Neutrophil (primary cell): Measurements from ENCODE around the gene ZBTB16.

Source experiments
- H3K27ac ChIP-seq: fragments of 200-600 bp; sonication (generic); 2 replicates; pipeline ENCODE4 v1.5.1; 2016; ENCODE audit warnings: mild to moderate bottlenecking, moderate library complexity
- H3K27me3 ChIP-seq: fragments of 200-600 bp; sonication (generic); 2 replicates; pipeline ENCODE4 v1.6.0; 2016; ENCODE audit warnings: mild to moderate bottlenecking
- H3K36me3 ChIP-seq: fragments of 200-600 bp; sonication (generic); 2 replicates; pipeline ENCODE4 v1.5.1; 2017
- H3K4me1 ChIP-seq, 2 experiments: fragments of 200-600 bp in 1 of 2; sonication (generic) in 1 of 2; 1 replicate in 1 of 2; 2 replicates in 1 of 2; pipeline versions ENCODE4 v1.5.1 to v1.6.1; 2013 to 2016; ENCODE audit warnings: low read depth in 1 of 2, low read length in 1 of 2, mild to moderate bottlenecking in 1 of 2, moderate library complexity in 1 of 2; ENCODE audit not compliant: control insufficient read depth in 1 of 2, insufficient read depth in 1 of 2
- H3K4me3 ChIP-seq, 2 experiments: fragments of 200-600 bp in 1 of 2; sonication (generic) in 1 of 2; 1 replicate in 1 of 2; 2 replicates in 1 of 2; pipeline ENCODE4 v1.5.1; 2013 to 2016; ENCODE audit warnings: low read depth in 1 of 2, low read length in 1 of 2, mild to moderate bottlenecking in 1 of 2, moderate library complexity in 1 of 2
- H3K9me3 ChIP-seq: fragments of 200-600 bp; sonication (generic); 2 replicates; pipeline ENCODE4 v1.5.1; 2016
- TF ChIP-seq, protein P1 (sequence below): fragments of 200-600 bp; sonication (generic); IDR thresholded peaks from 2 replicates; pipeline ENCODE4 v1.5.1; 2016; ENCODE audit warnings: antibody characterized with exemption

Gene ZBTB16

DNA sequence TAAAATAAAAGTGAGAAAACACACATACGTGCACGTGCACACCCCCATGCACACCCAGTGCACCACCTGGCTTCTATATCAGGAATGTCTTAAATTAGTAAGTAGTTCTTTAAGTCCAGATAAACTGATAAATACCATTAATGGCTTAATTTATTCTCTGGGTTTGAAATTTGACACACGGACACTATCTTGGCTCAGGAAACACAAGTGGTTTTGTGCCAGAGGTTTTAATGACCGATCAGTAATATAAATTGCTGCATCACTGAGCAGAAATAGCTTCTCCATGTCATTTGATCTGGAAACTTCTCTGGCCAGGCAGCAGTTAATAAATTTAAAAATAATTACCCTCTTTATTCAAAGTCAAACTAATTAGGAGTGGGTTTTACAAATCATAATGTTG is 135.2 kb downstream of the ZBTB16 start:
- Histone ChIP-seq H3K4me3 (no peak overlapping the region), H3K9me3 (no peaks in the 10 kb centered on the region), H3K27me3 (no peaks in the 10 kb centered on the region), H3K27ac (no peak overlapping the region), H3K4me1 (no peaks in the 10 kb centered on the region), H3K36me3 (no peaks in the 10 kb centered on the region)
- TF ChIP-seq, protein P1, sequence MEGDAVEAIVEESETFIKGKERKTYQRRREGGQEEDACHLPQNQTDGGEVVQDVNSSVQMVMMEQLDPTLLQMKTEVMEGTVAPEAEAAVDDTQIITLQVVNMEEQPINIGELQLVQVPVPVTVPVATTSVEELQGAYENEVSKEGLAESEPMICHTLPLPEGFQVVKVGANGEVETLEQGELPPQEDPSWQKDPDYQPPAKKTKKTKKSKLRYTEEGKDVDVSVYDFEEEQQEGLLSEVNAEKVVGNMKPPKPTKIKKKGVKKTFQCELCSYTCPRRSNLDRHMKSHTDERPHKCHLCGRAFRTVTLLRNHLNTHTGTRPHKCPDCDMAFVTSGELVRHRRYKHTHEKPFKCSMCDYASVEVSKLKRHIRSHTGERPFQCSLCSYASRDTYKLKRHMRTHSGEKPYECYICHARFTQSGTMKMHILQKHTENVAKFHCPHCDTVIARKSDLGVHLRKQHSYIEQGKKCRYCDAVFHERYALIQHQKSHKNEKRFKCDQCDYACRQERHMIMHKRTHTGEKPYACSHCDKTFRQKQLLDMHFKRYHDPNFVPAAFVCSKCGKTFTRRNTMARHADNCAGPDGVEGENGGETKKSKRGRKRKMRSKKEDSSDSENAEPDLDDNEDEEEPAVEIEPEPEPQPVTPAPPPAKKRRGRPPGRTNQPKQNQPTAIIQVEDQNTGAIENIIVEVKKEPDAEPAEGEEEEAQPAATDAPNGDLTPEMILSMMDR = no peak

DNA sequence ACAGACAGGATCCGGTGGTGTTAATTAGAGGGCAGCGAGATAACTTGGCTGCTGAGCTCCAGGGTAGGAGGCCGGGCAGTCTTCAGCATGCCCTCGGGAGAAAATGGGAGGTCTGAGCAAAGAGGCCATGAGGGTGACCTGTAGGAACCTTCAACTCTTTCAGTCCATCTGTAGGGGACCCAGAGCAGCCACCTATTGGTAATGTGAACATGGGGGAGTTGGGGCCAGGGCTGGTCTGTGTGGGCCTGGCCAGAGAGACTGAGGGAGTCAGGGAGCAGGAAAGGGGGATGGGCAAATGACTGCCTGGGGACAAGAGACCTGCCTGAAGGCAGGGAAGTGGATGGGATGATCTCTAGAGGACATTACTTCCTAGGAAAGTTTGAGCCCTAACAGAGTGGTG is 135.6 kb downstream of the ZBTB16 start:
- TF ChIP-seq, protein P1 = no peak
- Histone ChIP-seq H3K36me3 (no peaks in the 10 kb centered on the region), H3K4me1 (no peaks in the 10 kb centered on the region), H3K9me3 (no peaks in the 10 kb centered on the region), H3K4me3 (no peak overlapping the region), H3K27me3 (no peaks in the 10 kb centered on the region), H3K27ac (no peak overlapping the region)

DNA sequence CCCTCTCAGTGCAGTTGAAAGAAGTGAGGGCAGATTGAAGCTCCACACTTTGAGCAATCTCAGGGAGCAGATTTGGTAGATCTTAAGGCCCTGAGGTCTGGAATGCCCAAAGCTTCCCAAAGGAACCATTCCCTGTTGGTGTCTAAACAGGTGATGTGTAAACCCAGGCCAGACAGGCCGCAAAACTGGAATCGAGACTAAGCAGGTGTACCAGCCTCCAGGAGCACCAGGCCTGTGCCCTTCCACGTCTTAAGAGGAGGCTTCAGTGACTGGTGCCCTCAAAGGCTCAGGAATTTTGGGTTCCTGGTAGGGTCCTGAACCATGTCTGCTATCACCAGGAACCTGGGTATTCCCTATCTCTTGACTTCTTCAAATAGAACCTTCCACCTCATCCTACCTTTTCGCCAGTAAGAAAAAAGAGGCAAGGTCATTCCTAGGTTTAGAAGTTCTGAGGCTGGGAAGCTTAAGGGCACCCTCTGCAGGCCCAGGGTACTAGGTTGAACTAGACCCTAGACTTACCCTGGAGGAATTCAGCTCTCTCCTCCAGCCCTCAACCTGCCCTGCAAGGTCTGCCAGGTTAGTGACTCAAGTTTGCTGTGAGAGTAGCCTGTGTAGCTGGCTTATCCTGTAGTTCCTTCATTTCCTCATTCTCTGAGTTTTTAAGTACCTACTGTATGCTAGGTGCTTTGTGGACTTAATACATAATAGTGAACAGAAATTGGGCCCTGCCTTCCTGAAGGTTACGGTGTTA is 136.6 kb downstream of the ZBTB16 start:
- no peak overlapping the region for H3K27ac ChIP-seq
- no peaks in the 10 kb centered on the region for H3K9me3 ChIP-seq
- TF ChIP-seq, protein P1 = no peak
- no peaks in the 10 kb centered on the region for H3K36me3 ChIP-seq
- no peaks in the 10 kb centered on the region for H3K4me1 ChIP-seq
- no peak overlapping the region for H3K4me3 ChIP-seq
- no peaks in the 10 kb centered on the region for H3K27me3 ChIP-seq

DNA sequence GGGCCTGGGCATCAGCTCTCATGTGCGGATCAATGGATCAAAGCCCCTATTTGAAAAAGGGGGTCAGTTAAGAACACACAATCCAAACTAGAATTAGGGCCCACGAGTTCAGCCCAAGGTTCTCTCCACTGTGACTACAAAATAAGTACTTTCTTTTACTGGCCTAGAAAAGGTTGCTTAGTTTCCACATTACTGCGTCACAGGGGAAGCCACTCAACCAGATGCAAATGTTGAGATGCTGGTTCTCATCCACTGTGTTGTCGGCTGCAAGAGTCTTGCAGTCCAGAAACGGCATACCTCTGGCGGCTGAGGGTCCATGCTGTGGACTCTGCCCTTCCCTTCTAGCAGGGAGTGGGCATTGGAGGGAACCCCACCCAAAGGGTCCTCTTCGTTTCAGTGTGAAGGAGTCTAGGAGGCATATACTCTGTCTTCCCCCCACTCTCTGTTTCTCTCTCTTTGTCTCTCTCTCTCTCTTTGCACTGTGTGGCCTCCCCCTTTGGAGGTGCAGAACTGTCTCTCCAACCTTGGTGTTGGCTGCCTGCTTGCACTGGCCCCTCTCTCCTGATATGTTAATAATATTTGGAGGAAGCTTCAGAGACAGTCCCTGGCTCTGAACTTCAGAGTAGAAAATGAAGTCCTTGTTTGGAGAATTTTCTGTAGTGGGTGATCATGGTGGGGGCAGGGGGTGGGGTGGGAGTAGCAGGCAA is 137.6 kb downstream of the ZBTB16 start:
- TF ChIP-seq, protein P1 = no peak
- Histone ChIP-seq H3K36me3 (no peaks in the 10 kb centered on the region), H3K9me3 (no peaks in the 10 kb centered on the region), H3K27ac (no peak overlapping the region), H3K4me1 (no peaks in the 10 kb centered on the region), H3K27me3 (no peaks in the 10 kb centered on the region), H3K4me3 (no peak overlapping the region)

DNA sequence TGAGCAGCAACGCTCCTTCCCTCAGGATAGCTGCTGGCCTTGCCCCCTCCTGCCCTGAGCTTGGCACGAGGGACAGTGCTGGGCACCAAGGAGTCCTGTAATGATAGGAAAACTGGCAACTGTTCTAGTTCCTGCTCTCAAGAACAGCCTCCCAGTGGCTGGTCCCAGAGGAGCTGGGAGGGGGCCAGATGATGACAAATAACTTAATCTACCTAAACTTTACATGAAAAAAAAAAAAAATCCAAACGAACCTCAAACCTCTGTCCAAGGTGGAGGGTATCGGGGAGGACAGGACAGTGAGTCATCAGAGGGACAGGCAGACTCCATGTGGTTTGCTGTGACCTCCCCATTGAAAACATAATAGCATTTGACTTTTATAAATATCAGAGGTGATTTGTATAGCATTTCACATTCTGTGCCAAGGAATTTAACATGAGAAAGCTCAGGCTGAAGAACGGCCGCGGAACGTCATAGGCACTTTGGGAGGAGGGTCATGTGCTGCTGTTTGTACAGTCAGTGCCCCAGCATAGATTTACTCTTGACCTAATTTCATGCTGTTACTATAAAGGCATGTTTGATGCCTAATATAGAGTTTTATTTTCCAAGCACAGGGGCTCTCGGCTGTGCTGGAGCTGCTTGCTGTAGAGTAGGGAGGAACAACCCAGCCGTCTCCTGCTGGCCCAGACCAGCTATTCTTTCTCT is 138.4 kb downstream of the ZBTB16 start:
- H3K4me1 ChIP-seq = no peaks in the 10 kb centered on the region
- TF ChIP-seq, protein P1 = no peak
- no peaks in the 10 kb centered on the region for H3K36me3 ChIP-seq
- no peak overlapping the region for H3K4me3 ChIP-seq
- H3K27ac ChIP-seq = no peak overlapping the region
- H3K9me3 ChIP-seq = no peaks in the 10 kb centered on the region
- no peaks in the 10 kb centered on the region for H3K27me3 ChIP-seq
